ENCODE data around the gene LIFR.

Gene LIFR

DNA sequence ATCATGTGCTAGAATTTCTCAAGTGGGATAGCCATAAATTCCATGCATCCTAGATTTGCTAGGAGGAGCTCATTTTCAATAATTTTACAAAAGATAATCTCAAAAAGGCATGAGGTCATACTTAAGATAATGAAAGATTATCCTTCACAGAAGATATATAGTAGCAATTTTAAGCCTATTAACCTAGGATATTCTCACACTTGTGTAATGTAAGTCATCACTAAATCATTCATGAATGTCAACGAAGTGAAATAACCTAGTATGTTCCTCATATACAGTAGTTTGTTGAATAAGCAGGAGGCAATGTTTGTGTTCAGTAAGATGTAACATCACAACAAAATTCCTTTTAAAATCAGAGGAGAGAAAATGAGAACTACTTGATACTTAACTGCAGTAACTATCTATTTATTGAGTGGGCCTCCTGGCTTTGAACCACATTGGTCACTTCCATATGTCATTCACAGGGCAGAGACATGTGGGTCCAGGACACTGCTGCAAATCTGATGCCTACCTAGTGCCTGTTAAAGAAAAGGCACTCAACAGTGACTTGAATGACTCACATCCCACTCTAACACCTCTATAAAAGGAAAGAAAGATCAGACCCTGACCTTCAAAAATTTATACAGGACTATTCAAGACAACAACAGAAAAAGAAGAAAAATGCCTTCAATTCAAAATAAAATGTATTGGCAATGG, 8.2 kb downstream of the LIFR start:
- no peak for DNase-seq (ENCODE audit: low read depth)

DNA sequence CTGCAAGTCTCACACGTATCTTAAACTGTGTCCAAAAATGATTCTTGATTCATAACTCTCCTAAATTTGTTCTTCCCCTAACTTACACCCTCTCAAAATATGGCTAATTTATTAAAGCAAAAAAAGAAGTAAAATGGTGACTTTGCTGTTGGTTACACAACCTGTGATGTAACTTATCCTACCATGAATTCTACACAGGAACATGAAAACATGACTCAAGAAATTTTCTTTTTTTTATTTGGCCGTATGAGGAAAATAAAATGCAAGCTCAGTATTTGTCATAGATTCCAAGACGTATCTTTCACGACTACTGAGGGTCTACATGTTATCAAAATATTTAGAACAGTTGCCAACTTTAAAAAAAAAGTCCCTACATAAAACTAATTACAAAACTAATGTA, 9.2 kb downstream of the LIFR start:
- DNase-seq (ENCODE audit: low read depth): peak; percentile 62

- peak; percentile 43 for DNase-seq (ENCODE audit: low read depth)
Observed at GRCh38 chr5:38546691-38547146, 9.7 kb downstream of the LIFR start.

GRCh38 chr5:38543886-38544285, 12.6 kb downstream of the LIFR start:
- DNase-seq (ENCODE audit: low read depth): no peak

- no peak for DNase-seq (ENCODE audit: low read depth)
Observed at GRCh38 chr5:38543074-38543473, 13.4 kb downstream of the LIFR start.

DNA sequence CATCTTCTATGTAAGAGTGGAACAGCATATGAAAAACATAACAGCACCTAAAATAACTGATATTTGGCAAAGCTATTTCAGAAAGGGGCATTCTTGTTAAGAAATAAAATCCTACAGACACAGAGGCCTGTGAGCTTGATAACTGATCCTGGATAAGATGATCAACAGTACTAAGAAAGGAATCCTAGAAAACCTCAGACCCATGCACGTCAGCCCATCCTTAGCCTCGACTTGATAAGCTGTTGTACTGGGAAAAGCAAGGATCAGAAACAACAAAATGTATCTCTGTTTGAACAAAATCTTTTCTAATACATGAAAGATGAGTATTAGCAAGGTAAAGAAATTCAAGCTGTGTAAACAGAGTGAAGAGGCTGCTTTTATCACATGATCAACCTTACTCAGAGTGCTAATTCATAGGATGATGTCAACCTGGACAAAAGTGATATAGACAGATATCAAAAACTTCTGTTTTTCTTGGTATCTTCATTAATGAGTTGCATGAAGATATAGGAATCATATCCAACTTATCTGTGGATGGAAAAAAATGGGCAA, 15.2 kb downstream of the LIFR start:
- peak; percentile 49 for DNase-seq (ENCODE audit: low read depth)

- no peak for DNase-seq (ENCODE audit: low read depth)
Observed at GRCh38 chr5:38540314-38540713, 16.1 kb downstream of the LIFR start.

DNA sequence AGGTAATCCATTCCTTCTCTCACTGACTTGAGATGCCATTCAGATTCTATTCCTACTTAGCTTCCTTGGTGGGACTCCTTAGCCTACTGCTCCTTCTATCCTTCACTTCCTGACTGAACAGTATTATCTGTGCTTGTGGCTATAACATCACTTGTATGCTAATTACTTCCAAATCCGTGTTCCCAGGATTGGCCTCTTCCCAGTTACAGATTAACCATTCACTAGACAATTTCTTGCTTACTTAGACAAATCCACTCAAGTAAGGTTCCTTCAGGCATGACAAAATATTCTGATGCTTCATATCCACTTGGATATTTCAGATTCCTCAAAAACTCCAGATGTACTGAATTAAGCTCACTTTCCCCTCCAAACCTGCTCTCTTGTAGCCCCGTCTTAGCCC, 18.3 kb downstream of the LIFR start:
- DNase-seq (ENCODE audit: low read depth): no peak

DNA sequence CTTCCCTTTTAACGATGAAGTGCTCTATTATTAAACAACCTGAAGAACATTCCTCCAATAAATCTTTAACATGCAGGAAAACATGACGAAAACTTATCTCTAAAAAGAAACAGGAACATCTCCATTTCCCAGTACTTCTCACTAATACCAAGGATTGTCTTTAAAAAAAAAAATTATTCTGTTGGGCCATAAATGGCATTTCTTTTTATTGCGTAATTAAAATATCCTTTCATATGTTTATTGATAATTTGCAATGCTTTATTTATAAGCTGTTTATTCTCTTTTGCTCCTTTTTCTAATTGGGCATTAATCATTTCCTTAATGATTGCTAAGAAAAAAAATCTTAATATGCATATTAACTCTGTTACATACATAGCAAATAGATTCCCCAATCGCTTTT, 18.9 kb downstream of the LIFR start:
- no peak for DNase-seq (ENCODE audit: low read depth)

GRCh38 chr5:38536968-38537367, 19.5 kb downstream of the LIFR start:
- no peak for DNase-seq (ENCODE audit: low read depth)

DNA sequence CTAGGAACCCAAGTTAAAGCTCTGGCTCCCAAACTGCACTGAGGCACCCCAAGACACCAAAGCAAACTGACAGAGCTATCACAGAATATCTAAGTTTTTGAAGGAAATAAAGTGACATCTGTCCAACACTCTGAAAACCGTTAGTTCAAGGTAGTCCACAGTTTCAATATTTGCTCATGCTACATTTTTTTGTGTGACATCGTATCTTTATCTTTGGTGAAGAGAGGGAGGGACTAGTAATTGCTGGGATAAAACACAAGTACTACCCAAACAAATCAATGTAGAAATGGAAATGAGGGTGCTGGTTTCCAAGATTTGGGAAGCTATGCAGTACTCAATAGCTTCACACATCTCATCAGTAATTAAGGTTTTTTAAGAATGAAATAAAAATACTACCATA, 20.6 kb downstream of the LIFR start:
- no peak for DNase-seq (ENCODE audit: low read depth)

- DNase-seq (ENCODE audit: low read depth): peak; percentile 31
Observed at GRCh38 chr5:38535248-38535750, 21.1 kb downstream of the LIFR start.

- no peak for DNase-seq (ENCODE audit: low read depth)
Observed at GRCh38 chr5:38534156-38534453, 22.3 kb downstream of the LIFR start.

DNA sequence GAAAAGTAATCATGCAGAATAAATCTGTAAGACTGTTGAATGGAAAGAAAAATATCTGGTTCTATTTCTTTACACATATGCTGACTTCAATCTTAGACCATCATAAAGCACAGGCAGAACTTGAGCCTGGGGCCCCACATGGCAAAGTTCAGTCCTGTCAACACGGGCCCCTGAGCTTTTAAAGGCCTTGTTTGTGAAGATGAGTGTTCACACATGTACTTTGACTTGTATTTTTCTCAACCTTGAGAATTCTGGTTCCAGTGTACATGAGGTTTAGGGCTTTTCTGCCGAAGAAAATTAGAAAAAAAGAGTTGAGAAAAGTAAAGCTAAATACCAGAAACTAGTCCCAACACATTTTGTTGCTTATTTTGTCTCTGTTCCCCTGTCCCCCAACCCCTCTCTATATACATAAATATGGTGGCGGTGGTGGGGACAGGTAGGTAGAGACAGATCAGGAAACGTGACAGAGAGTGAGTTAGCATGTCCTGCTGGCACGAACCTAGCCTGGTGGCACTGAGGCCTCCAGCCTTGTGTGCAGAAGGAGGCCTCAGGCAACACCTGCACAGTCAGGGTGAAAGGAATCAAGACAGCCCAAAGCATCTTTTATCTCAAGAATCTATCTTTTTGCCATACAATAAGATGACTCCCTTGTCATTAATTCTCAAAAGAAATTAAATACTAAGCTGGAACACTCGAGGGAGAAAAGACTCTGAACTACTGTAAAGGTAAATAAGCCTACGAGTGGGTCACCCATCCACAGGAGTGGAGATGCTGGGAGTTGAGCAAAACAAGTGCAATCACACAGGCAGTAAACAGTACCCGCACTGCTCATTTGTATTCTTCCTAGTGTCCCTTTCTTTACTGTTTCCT, 22.9 kb downstream of the LIFR start:
- DNase-seq (ENCODE audit: low read depth): no peak

GRCh38 chr5:38532165-38532669, 24.2 kb downstream of the LIFR start:
- DNase-seq (ENCODE audit: low read depth): no peak

DNA sequence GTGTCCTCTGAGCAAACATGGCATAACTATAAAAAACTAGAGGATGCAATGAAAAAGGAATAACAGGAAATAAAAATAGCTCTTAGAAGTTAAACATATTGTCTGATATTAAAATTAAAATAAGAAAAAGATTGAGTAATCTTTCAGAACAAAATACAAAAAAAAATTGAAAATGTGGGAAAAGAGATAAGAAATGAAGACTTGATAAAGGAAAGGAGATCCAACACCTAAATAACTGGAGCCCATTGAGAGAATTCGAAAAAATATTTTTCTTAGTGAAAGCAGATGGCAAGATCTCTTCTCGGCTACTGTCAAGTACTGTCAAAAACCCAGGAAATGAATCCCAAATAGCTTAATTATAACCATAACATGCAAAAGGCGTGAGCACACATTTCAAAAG, 24.9 kb downstream of the LIFR start:
- no peak for DNase-seq (ENCODE audit: low read depth)

- DNase-seq (ENCODE audit: low read depth): no peak
Observed at GRCh38 chr5:38529955-38530646, 26.3 kb downstream of the LIFR start.

DNA sequence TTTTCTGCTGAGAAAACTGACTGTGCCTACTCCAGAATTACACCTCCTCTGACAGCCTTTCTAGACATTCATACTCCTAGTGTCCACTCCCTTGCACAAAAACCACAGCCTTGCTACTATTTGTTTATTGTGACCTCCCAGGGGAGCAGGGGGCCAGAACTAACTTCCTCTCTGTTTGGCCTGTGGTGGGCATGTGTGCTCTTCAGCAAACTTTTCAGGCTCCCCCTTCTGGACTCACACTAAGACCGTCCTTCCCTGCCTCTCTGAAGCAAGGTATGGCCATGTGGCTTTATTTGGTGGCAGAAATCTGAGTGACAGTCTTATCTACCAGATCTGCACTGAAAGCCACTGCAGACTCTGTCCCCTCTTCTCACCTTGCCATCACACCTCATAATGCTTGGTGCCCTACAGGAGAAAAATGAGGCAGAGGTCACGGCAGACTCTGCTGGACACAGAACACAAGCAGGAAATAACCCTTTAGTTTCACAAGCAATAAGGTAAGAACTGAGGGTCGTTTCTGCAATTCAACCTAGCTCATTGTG, 28.2 kb downstream of the LIFR start:
- no peak for DNase-seq (ENCODE audit: low read depth)

GRCh38 chr5:38527475-38527874, 29.0 kb downstream of the LIFR start:
- no peak for DNase-seq (ENCODE audit: low read depth)

- no peak for DNase-seq (ENCODE audit: low read depth)
Observed at GRCh38 chr5:38524022-38524421, 32.4 kb downstream of the LIFR start.

GRCh38 chr5:38519476-38519875, 37.0 kb downstream of the LIFR start:
- DNase-seq (ENCODE audit: low read depth): no peak

DNA sequence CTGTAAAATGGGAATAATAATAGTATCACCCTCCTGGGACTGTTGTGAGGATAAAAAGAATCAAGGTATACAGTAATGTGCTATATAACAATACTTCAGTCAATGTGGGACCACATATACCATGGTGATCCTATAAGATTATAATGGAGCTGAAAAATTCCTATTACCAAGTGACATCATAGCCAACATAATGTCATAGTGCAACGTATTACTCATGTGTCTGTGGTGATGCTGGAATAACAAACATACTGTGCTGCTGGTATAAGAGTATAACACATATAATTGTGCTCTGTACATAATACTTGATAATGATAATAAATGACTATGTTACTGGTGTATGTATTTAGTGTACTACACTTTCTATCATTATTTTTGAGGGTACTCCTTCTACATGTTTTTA, 38.1 kb downstream of the LIFR start:
- peak; percentile 16 for DNase-seq (ENCODE audit: low read depth)
